ENCODE results near the gene USP34. TPM values are rescaled to one million over a fixed set of nuclear protein-coding genes. Genes with fewer than 3 reads are reported as not detected.

USP34 gene
- total RNA-seq, 1 experiment from 2014 or later: 91.4 TPM

GRCh38 chr2:61158356-61158955 lies 312.4 kb downstream of the USP34 start:
- H3K27me3 ChIP-seq (ENCODE audit: control insufficient read depth, insufficient read depth, low read length): no peaks in the 10 kb centered on the region
- intact Hi-C loops (cut with micrococcal nuclease; ENCODE audit: unreplicated experiment) (no loop called here), in situ Hi-C loops (cut with HindIII; ENCODE audit: low pct_unique_long_range_greater_than_20kb, low sequenced_read_pairs) (no loop called here)
- ChIA-PET CTCF (no interaction called here), POLR2A (no interaction called here)
- no TSS peak for BruUV-seq (replicated peaks)
- no peak for ATAC-seq
- H3K27ac ChIP-seq (ENCODE audit: low read length): no peak overlapping the region
- no peak for DNase-seq (ENCODE audit: low read depth, low spot score)
- H3K9me3 ChIP-seq (ENCODE audit: control insufficient read depth, insufficient read depth, low read depth, low read length): no peaks in the 10 kb centered on the region
- TF ChIP-seq CTCF (IDR thresholded peaks at IDR 0.05) (no peak), REST (IDR thresholded peaks at IDR 0.05; ENCODE audit: insufficient read depth in 1 of 2, low read depth in 2 of 2, low read length in 1 of 2) (no peak), TCF7L2 (IDR thresholded peaks at IDR 0.05; ENCODE audit: low read depth, low read length) (no peak), POLR2AphosphoS5 (IDR thresholded peaks at IDR 0.05; ENCODE audit: low read depth, low read length) (no peak), SIN3A (IDR thresholded peaks at IDR 0.05; ENCODE audit: borderline replicate concordance, insufficient read depth, low read depth, low read length) (no peak)
- H3K4me1 ChIP-seq (ENCODE audit: control insufficient read depth, insufficient read depth, low read length): no peaks in the 10 kb centered on the region
- H3K4me3 ChIP-seq (ENCODE audit: low read depth in 2 of 2, low read length in 2 of 2): no peak overlapping the region
- H3K36me3 ChIP-seq (ENCODE audit: control insufficient read depth, insufficient read depth, low read length): no peaks in the 10 kb centered on the region

- POLR2A ChIA-PET: no interaction called here
- no peaks in the 10 kb centered on the region for H3K9me3 ChIP-seq (ENCODE audit: control insufficient read depth, insufficient read depth, low read depth, low read length)
- DNase-seq (ENCODE audit: low read depth, low spot score): no peak
- H3K27me3 ChIP-seq (ENCODE audit: control insufficient read depth, insufficient read depth, low read length): no peaks in the 10 kb centered on the region
- no peak overlapping the region for H3K27ac ChIP-seq (ENCODE audit: low read length)
- no peaks in the 10 kb centered on the region for H3K36me3 ChIP-seq (ENCODE audit: control insufficient read depth, insufficient read depth, low read length)
- no peak for ATAC-seq
- no peak overlapping the region for H3K4me3 ChIP-seq (ENCODE audit: low read depth in 2 of 2, low read length in 2 of 2)
- H3K4me1 ChIP-seq (ENCODE audit: control insufficient read depth, insufficient read depth, low read length): no peaks in the 10 kb centered on the region
- BruUV-seq (replicated peaks): no TSS peak
- intact Hi-C loops (cut with micrococcal nuclease; ENCODE audit: unreplicated experiment): no loop called here
- in situ Hi-C loops (cut with HindIII; ENCODE audit: low pct_unique_long_range_greater_than_20kb, low sequenced_read_pairs): no loop called here
- CTCF ChIA-PET: no interaction called here
- no peak for TF ChIP-seq POLR2AphosphoS5 (IDR thresholded peaks at IDR 0.05; ENCODE audit: low read depth, low read length)
- TF ChIP-seq TCF7L2 (IDR thresholded peaks at IDR 0.05; ENCODE audit: low read depth, low read length): no peak
- TF ChIP-seq CTCF (IDR thresholded peaks at IDR 0.05): no peak
- no peak for TF ChIP-seq SIN3A (IDR thresholded peaks at IDR 0.05; ENCODE audit: borderline replicate concordance, insufficient read depth, low read depth, low read length)
- no peak for TF ChIP-seq REST (IDR thresholded peaks at IDR 0.05; ENCODE audit: insufficient read depth in 1 of 2, low read depth in 2 of 2, low read length in 1 of 2)
Measured at GRCh38 chr2:61157371-61158003, 313.4 kb downstream of the USP34 start.
